ENCODE measurements around the gene ANO10.

- TF ChIP-seq CTCF (IDR thresholded peaks at IDR 0.05; ENCODE audit: low read length) (no peak), EZH2 (IDR thresholded peaks at IDR 0.05; ENCODE audit: borderline replicate concordance, low read length) (no peak)
These were observed 276.6 kb downstream of the ANO10 start for GRCh38 chr3:43345246-43345645.

Measured in OCI-LY1 (cell line).